GM21390 (cell line): ENCODE results near the gene SCGN.

Experiments
- ATAC-seq: cut with Tn5 transposase; IDR thresholded peaks from one replicate; pipeline ENCODE4 v1.9.1; 2021; ENCODE audit not compliant: unreplicated experiment

Gene SCGN

GRCh38 chr6:25685251-25685650 lies 33.2 kb downstream of the SCGN start:
- ATAC-seq = no peak

- ATAC-seq = no peak
Observed at GRCh38 chr6:25685896-25686295, 33.9 kb downstream of the SCGN start.

- ATAC-seq = no peak
Observed at GRCh38 chr6:25686856-25687255, 34.8 kb downstream of the SCGN start.

GRCh38 chr6:25689966-25690365 lies 38.0 kb downstream of the SCGN start:
- no peak for ATAC-seq

- no peak for ATAC-seq
Observed at GRCh38 chr6:25691894-25692293, 39.9 kb downstream of the SCGN start.

GRCh38 chr6:25692472-25692871 lies 40.5 kb downstream of the SCGN start:
- ATAC-seq = no peak

GRCh38 chr6:25694366-25694765 lies 42.4 kb downstream of the SCGN start:
- no peak for ATAC-seq

GRCh38 chr6:25695671-25696070 lies 43.7 kb downstream of the SCGN start:
- no peak for ATAC-seq

- ATAC-seq = no peak
Observed at GRCh38 chr6:25697537-25698340, 45.7 kb downstream of the SCGN start.

GRCh38 chr6:25698631-25699030 lies 46.6 kb downstream of the SCGN start:
- ATAC-seq = no peak

- no peak for ATAC-seq
Observed at GRCh38 chr6:25699649-25700048, 47.6 kb downstream of the SCGN start.

- no peak for ATAC-seq
Observed at GRCh38 chr6:25700761-25701160, 48.7 kb downstream of the SCGN start.

GRCh38 chr6:25701807-25702206 lies 49.8 kb downstream of the SCGN start:
- no peak for ATAC-seq

- no peak for ATAC-seq
Observed at GRCh38 chr6:25703005-25703404, 51.0 kb downstream of the SCGN start.

GRCh38 chr6:25704001-25704400 lies 52.0 kb downstream of the SCGN start:
- no peak for ATAC-seq

- no peak for ATAC-seq
Observed at GRCh38 chr6:25706314-25707014, 54.4 kb downstream of the SCGN start.

- no peak for ATAC-seq
Observed at GRCh38 chr6:25709761-25710160, 57.7 kb downstream of the SCGN start.

- no peak for ATAC-seq
Observed at GRCh38 chr6:25710287-25710686, 58.3 kb downstream of the SCGN start.

- no peak for ATAC-seq
Observed at GRCh38 chr6:25713824-25714223, 61.8 kb downstream of the SCGN start.

- no peak for ATAC-seq
Observed at GRCh38 chr6:25714765-25715164, 62.8 kb downstream of the SCGN start.

GRCh38 chr6:25715794-25716193 lies 63.8 kb downstream of the SCGN start:
- ATAC-seq = no peak
